Adipocyte (in vitro differentiated cells): Measurements from ENCODE around the gene SCN1B.
A peak's percentile ranks its signal among the peaks of the same experiment; 100 is the strongest.
"Not testable (repeated sequence)": the region's sequence is repeated elsewhere in the genome, so short reads cannot be mapped to it uniquely, and the experiment has no call there.

Experiments used
- DNase-seq: peaks from one replicate; pipeline ENCODE4 v3.0.0-alpha.2; 2015; ENCODE audit warnings: low read depth
- H3K27me3 ChIP-seq: replicated peaks from 2 replicates; pipeline ENCODE4 v1.7.0; 2013; ENCODE audit warnings: mild to moderate bottlenecking, low read length, moderate library complexity; ENCODE audit not compliant: control insufficient read depth, insufficient read depth
- H3K36me3 ChIP-seq: 2 replicates; pipeline ENCODE4 v1.7.0; 2013; ENCODE audit warnings: low read length, mild to moderate bottlenecking, moderate library complexity; ENCODE audit not compliant: control insufficient read depth, insufficient read depth, severe bottlenecking
- H3K4me1 ChIP-seq: 2 replicates; pipeline ENCODE4 v1.7.0; 2013; ENCODE audit warnings: mild to moderate bottlenecking, low read length, moderate library complexity; ENCODE audit not compliant: control insufficient read depth, insufficient read depth
- H3K4me3 ChIP-seq: 2 replicates; pipeline ENCODE4 v1.7.0; 2013; ENCODE audit warnings: mild to moderate bottlenecking, low read length, moderate library complexity
- H3K9ac ChIP-seq: 2 replicates; pipeline ENCODE4 v1.7.0; 2013; ENCODE audit warnings: mild to moderate bottlenecking, low read length, moderate library complexity
- H3K9me3 ChIP-seq: 2 replicates; pipeline ENCODE4 v1.7.0; 2013; ENCODE audit warnings: mild to moderate bottlenecking, low read length, moderate library complexity; ENCODE audit not compliant: control insufficient read depth

The SCN1B gene

GRCh38 chr19:34994286-34994642, 36.0 kb upstream of the SCN1B start:
- Histone ChIP-seq H3K27me3 (peaks cover 3% of the 10 kb centered on the region), H3K36me3 (no peaks in the 10 kb centered on the region)

GRCh38 chr19:34994643-34995541, 35.4 kb upstream of the SCN1B start:
- H3K4me3 ChIP-seq, result no peak overlapping the region
- no peak for DNase-seq
- H3K9ac ChIP-seq, result no peak overlapping the region
- H3K9me3 ChIP-seq, result no peaks in the 10 kb centered on the region
- peaks cover 3% of the 10 kb centered on the region for H3K27me3 ChIP-seq
- peaks cover 8% of the 10 kb centered on the region for H3K4me1 ChIP-seq
- no peaks in the 10 kb centered on the region for H3K36me3 ChIP-seq

More at GRCh38 chr19:34994286-34994642, 36.0 kb upstream of the SCN1B start:
- H3K9ac ChIP-seq, result no peak overlapping the region
- H3K4me3 ChIP-seq, result no peak overlapping the region
- H3K4me1 ChIP-seq, result peaks cover 2% of the 10 kb centered on the region
- H3K9me3 ChIP-seq, result no peaks in the 10 kb centered on the region
- no peak for DNase-seq

- Histone ChIP-seq H3K36me3 (no peaks in the 10 kb centered on the region), H3K9me3 (no peaks in the 10 kb centered on the region), H3K4me3 (no peak overlapping the region), H3K9ac (no peak overlapping the region), H3K4me1 (peaks cover 9% of the 10 kb centered on the region), H3K27me3 (peaks cover 3% of the 10 kb centered on the region)
- no peak for DNase-seq
Measured at GRCh38 chr19:34995551-34995950, 34.7 kb upstream of the SCN1B start.

GRCh38 chr19:34997071-34997617, 33.1 kb upstream of the SCN1B start:
- no peak for DNase-seq
- H3K27me3 ChIP-seq, result peaks cover 3% of the 10 kb centered on the region
- peaks cover 16% of the 10 kb centered on the region for H3K4me1 ChIP-seq
- no peaks in the 10 kb centered on the region for H3K9me3 ChIP-seq
- no peak overlapping the region for H3K9ac ChIP-seq
- no peak overlapping the region for H3K4me3 ChIP-seq
- no peaks in the 10 kb centered on the region for H3K36me3 ChIP-seq

GRCh38 chr19:34998224-34998623, 32.0 kb upstream of the SCN1B start:
- H3K4me1 ChIP-seq, result peaks cover 22% of the 10 kb centered on the region

GRCh38 chr19:34998777-34999497, 31.3 kb upstream of the SCN1B start:
- Histone ChIP-seq H3K4me3 (peak overlapping the region; percentile 86), H3K9me3 (no peaks in the 10 kb centered on the region), H3K9ac (peak overlapping the region; percentile 90)

More at GRCh38 chr19:34998224-34998623, 32.0 kb upstream of the SCN1B start:
- not testable (repeated sequence) for H3K36me3 ChIP-seq, H3K4me3 ChIP-seq, DNase-seq, H3K27me3 ChIP-seq, H3K9ac ChIP-seq, H3K9me3 ChIP-seq

GRCh38 chr19:34999498-35000337, 30.6 kb upstream of the SCN1B start, which contains the start of gene GRAMD1A:
Gene GRAMD1A (plus strand): TSS chr19:35000323. CDS start chr19:35000479, 156 bp downstream.
- Histone ChIP-seq H3K27me3 (no peaks in the 10 kb centered on the region), H3K9ac (peak within 1 kb of the TSS; percentile 90), H3K9me3 (no peaks in the 10 kb centered on the region), H3K36me3 (no peaks in the 10 kb centered on the region), H3K4me1 (peaks cover 26% of the 10 kb centered on the region), H3K4me3 (peak within 1 kb of the TSS; percentile 86)
- peak; percentile 95 for DNase-seq

More at GRCh38 chr19:34998777-34999497, 31.3 kb upstream of the SCN1B start:
- DNase-seq, result no peak
- H3K4me1 ChIP-seq, result peaks cover 26% of the 10 kb centered on the region
- H3K36me3 ChIP-seq, result no peaks in the 10 kb centered on the region
- H3K27me3 ChIP-seq, result no peaks in the 10 kb centered on the region

GRCh38 chr19:35000338-35000646, 30.0 kb upstream of the SCN1B start:
- no peaks in the 10 kb centered on the region for H3K9me3 ChIP-seq
- no peak for DNase-seq
- no peak overlapping the region for H3K9ac ChIP-seq
- peak overlapping the region; percentile 82 for H3K4me3 ChIP-seq
- no peaks in the 10 kb centered on the region for H3K27me3 ChIP-seq
- peaks cover 26% of the 10 kb centered on the region for H3K4me1 ChIP-seq
- H3K36me3 ChIP-seq, result no peaks in the 10 kb centered on the region

- H3K9ac ChIP-seq, result peak overlapping the region; percentile 79
- H3K9me3 ChIP-seq, result no peaks in the 10 kb centered on the region
- H3K4me1 ChIP-seq, result peaks cover 26% of the 10 kb centered on the region
- H3K36me3 ChIP-seq, result peaks cover 4% of the 10 kb centered on the region
- no peaks in the 10 kb centered on the region for H3K27me3 ChIP-seq
- peak; percentile 58 for DNase-seq
- H3K4me3 ChIP-seq, result peak overlapping the region; percentile 82
Measured at GRCh38 chr19:35000647-35001501, 29.4 kb upstream of the SCN1B start.

GRCh38 chr19:35002037-35002535, 28.2 kb upstream of the SCN1B start:
- DNase-seq, result no peak
- Histone ChIP-seq H3K27me3 (no peaks in the 10 kb centered on the region), H3K36me3 (peaks cover 4% of the 10 kb centered on the region), H3K9ac (no peak overlapping the region), H3K4me1 (peaks cover 26% of the 10 kb centered on the region), H3K9me3 (no peaks in the 10 kb centered on the region), H3K4me3 (no peak overlapping the region)
